Measurements from ENCODE around the gene ARMH4. TPM values are rescaled to one million over a fixed set of nuclear protein-coding genes. Genes with fewer than 3 reads are reported as not detected.

The ARMH4 gene
- total RNA-seq, 2 donors from 2014 or later, result 1.0 TPM; not detected in 1

GRCh38 chr14:57962325-57963035 is 189.5 kb downstream of the ARMH4 start:
- no peaks in the 10 kb centered on the region for H3K4me1 ChIP-seq
- H3K27ac ChIP-seq, result no peak overlapping the region
- H3K9me3 ChIP-seq, result no peaks in the 10 kb centered on the region
- ATAC-seq (no peak), DNase-seq (no peak)
- TF ChIP-seq CTCF (IDR thresholded peaks at IDR 0.05) (no peak), POLR2A (IDR thresholded peaks at IDR 0.05) (no peak)
- H3K4me3 ChIP-seq, result no peak overlapping the region
- H3K27me3 ChIP-seq, result no peaks in the 10 kb centered on the region
- WGBS, 2 donors, result 39 to 47% methylated on average over 12 of the region's 12 CpGs
- intact Hi-C loops (cut with DNase I), result no loop called here
- H3K36me3 ChIP-seq (replicated peaks in 1 of 2; ENCODE audit: insufficient read depth in 1 of 2, low read depth in 2 of 2), result no peaks in the 10 kb centered on the region

GRCh38 chr14:57961786-57962060 is 190.3 kb downstream of the ARMH4 start:
- no peaks in the 10 kb centered on the region for H3K36me3 ChIP-seq (replicated peaks in 1 of 2; ENCODE audit: insufficient read depth in 1 of 2, low read depth in 2 of 2)
- no peak overlapping the region for H3K27ac ChIP-seq
- no peaks in the 10 kb centered on the region for H3K9me3 ChIP-seq
- H3K4me3 ChIP-seq, result no peak overlapping the region
- ATAC-seq (no peak), DNase-seq (no peak)
- intact Hi-C loops (cut with DNase I), result no loop called here
- TF ChIP-seq CTCF (IDR thresholded peaks at IDR 0.05), result no peak
- TF ChIP-seq POLR2A (IDR thresholded peaks at IDR 0.05), result no peak
- H3K27me3 ChIP-seq, result no peaks in the 10 kb centered on the region
- WGBS, 2 donors, result 41 to 64% methylated on average over 2 of the region's 2 CpGs
- H3K4me1 ChIP-seq, result no peaks in the 10 kb centered on the region

GRCh38 chr14:57960946-57961785 is 190.8 kb downstream of the ARMH4 start:
- Histone ChIP-seq H3K27me3 (no peaks in the 10 kb centered on the region), H3K36me3 (replicated peaks in 1 of 2; ENCODE audit: insufficient read depth in 1 of 2, low read depth in 2 of 2) (no peaks in the 10 kb centered on the region), H3K4me1 (no peaks in the 10 kb centered on the region), H3K27ac (no peak overlapping the region), H3K9me3 (no peaks in the 10 kb centered on the region), H3K4me3 (no peak overlapping the region)
- intact Hi-C loops (cut with DNase I), result no loop called here
- no peak for ATAC-seq
- 70 to 80% methylated on average over 16 of the region's 16 CpGs for WGBS, 2 donors
- DNase-seq, result no peak
- TF ChIP-seq POLR2A (IDR thresholded peaks at IDR 0.05) (no peak), CTCF (IDR thresholded peaks at IDR 0.05) (no peak)

GRCh38 chr14:57957441-57957840 is 194.6 kb downstream of the ARMH4 start:
- Histone ChIP-seq H3K36me3 (replicated peaks in 1 of 2; ENCODE audit: insufficient read depth in 1 of 2, low read depth in 2 of 2) (no peaks in the 10 kb centered on the region), H3K4me3 (no peak overlapping the region), H3K27ac (no peak overlapping the region), H3K4me1 (no peaks in the 10 kb centered on the region), H3K9me3 (no peaks in the 10 kb centered on the region), H3K27me3 (no peaks in the 10 kb centered on the region)
- TF ChIP-seq CTCF (IDR thresholded peaks at IDR 0.05) (no peak), POLR2A (IDR thresholded peaks at IDR 0.05) (no peak)
- no peak for ATAC-seq
- intact Hi-C loops (cut with DNase I), result no loop called here
- DNase-seq, result no peak
- WGBS, 2 donors, result 35 to 36% methylated on average over 2 of the region's 2 CpGs

Small RNA genes within 50 kb of the gene (small RNA-seq; reads per million reads assigned to genes)
- not detected for gene RN7SL598P

Other genes with a start within 250 kb of the ARMH4 start
- 10 to 100 TPM; 31.9 to 74.5 TPM for gene ACTR10, start 47.9 kb upstream of the ARMH4 start, total RNA-seq
- 10 to 100 TPM; 59.7 to 77.0 TPM for gene PSMA3, start 92.6 kb upstream of the ARMH4 start, total RNA-seq
- 10 to 100 TPM; 23.6 to 28.3 TPM for gene ARID4A, start 146.3 kb upstream of the ARMH4 start, total RNA-seq
- 10 to 100 TPM in 1 of 2 donors, not detected in 1; 19.7 TPM for gene TOMM20L, start 243.7 kb upstream of the ARMH4 start, total RNA-seq